OCI-LY7 (cell line): Measurements from ENCODE around the gene ZNF469. TPM values are rescaled to one million over a fixed set of nuclear protein-coding genes. Genes with fewer than 3 reads are reported as not detected.

Experiments
- BruUV-seq: library from RNA; stranded (reverse); fragments of 400-500 nt; replicated peaks from 2 replicates; lab custom pipeline; 2021; lab: Mats Ljungman, UMichigan
- CTCF ChIA-PET: fragments of 300-600 bp; sonication (Branson Sonifier 250); formaldehyde crosslinking; loops from one replicate; lab custom pipeline; 2022; ENCODE audit warnings: antibody characterized with exemption; ENCODE audit not compliant: unreplicated experiment; lab: Charles Lee
- POLR2A ChIA-PET: fragments of 300-600 bp; sonication (Branson Sonifier 250); formaldehyde crosslinking; loops from one replicate; lab custom pipeline; 2022; ENCODE audit warnings: antibody characterized with exemption; lab: Charles Lee
- DNase-seq: peaks from one replicate; pipeline ENCODE4 v3.0.0-alpha.2; 2015; ENCODE audit warnings: low spot score
- H2AFZ ChIP-seq: fragments of 200-600 bp; sonication (generic), shearing (Covaris generic); 2 replicates; pipeline ENCODE4 v1.6.1; 2014; ENCODE audit warnings: mild to moderate bottlenecking, antibody characterized with exemption, low read length, moderate library complexity
- H3K27ac ChIP-seq: fragments of 200-600 bp; sonication (generic); 2 replicates; pipeline ENCODE4 v1.5.1; 2014; ENCODE audit warnings: mixed run types, low read depth, mild to moderate bottlenecking, moderate library complexity, low read length, inconsistent platforms; ENCODE audit not compliant: poor library complexity, severe bottlenecking
- H3K36me3 ChIP-seq: fragments of 200-600 bp; sonication (generic); 2 replicates; pipeline ENCODE4 v1.6.1; 2014; ENCODE audit warnings: mild to moderate bottlenecking, antibody characterized with exemption, low read length, moderate library complexity, mixed read lengths; ENCODE audit not compliant: insufficient read depth
- H3K4me1 ChIP-seq: fragments of 200-600 bp; sonication (generic); 2 replicates; pipeline ENCODE4 v1.5.1; 2014; ENCODE audit warnings: mild to moderate bottlenecking, low read length; ENCODE audit not compliant: insufficient read depth, poor library complexity, severe bottlenecking
- H3K4me2 ChIP-seq: fragments of 200-600 bp; sonication (generic); 2 replicates; pipeline ENCODE4 v1.6.1; 2014; ENCODE audit warnings: mild to moderate bottlenecking, low read length
- H3K4me3 ChIP-seq: fragments of 200-600 bp; sonication (generic); 2 replicates; pipeline ENCODE4 v1.5.1; 2014; ENCODE audit warnings: mild to moderate bottlenecking, low read depth, low read length; ENCODE audit not compliant: poor library complexity, severe bottlenecking
- H3K79me2 ChIP-seq: fragments of 200-600 bp; sonication (generic); 2 replicates; pipeline ENCODE4 v1.6.1; 2016; ENCODE audit warnings: low read depth, mild to moderate bottlenecking, low read length, moderate library complexity, mixed read lengths; ENCODE audit not compliant: insufficient read depth
- H3K9me2 ChIP-seq: fragments of 200-600 bp; sonication (generic); 2 replicates; pipeline ENCODE4 v1.6.1; 2016; ENCODE audit warnings: mild to moderate bottlenecking, low read length, mixed read lengths; ENCODE audit not compliant: insufficient read depth
- H3K9me3 ChIP-seq: fragments of 200-600 bp; sonication (generic); 2 replicates; pipeline ENCODE4 v1.6.1; 2014; ENCODE audit warnings: mild to moderate bottlenecking, mixed run types, low read length, mixed read lengths
- H4K20me1 ChIP-seq: fragments of 200-600 bp; sonication (generic); 2 replicates; pipeline ENCODE4 v1.6.1; 2014; ENCODE audit warnings: mild to moderate bottlenecking, antibody characterized with exemption, low read length, moderate library complexity, mixed read lengths; ENCODE audit not compliant: insufficient read depth
- EZH2phosphoT487 ChIP-seq: fragments of 200-600 bp; sonication (generic); IDR thresholded peaks from 2 replicates; pipeline ENCODE4 v1.6.1; 2018; ENCODE audit warnings: low read depth, borderline replicate concordance, mild to moderate bottlenecking, mixed run types, antibody characterized with exemption, low read length, moderate library complexity, mixed read lengths
- intact Hi-C: fragments of 100-400 bp; cut with micrococcal nuclease; formaldehyde crosslinking; loops from one replicate; pipeline ENCODE4 v1.10.0; 2022; ENCODE audit not compliant: unreplicated experiment
- total RNA-seq, 2 experiments: library from RNA; depleted of rRNA in 1 of 2; stranded (reverse); fragments of >200 nt in 1 of 2; shearing (Covaris generic) in 1 of 2; gene quantifications; 2 replicates each; pipeline ENCODE4 v1.2.3, GENCODE V29; 2014 to 2022
- TF ChIP-seq, protein P1 (sequence below): fragments of 200-600 bp; sonication (generic); conservative IDR thresholded peaks from 2 replicates; pipeline ENCODE4 v1.5.1; 2014; ENCODE audit warnings: mild to moderate bottlenecking, antibody characterized with exemption, low read length, moderate library complexity, mixed read lengths

ZNF469 gene
- total RNA-seq, 2 experiments from 2014 or later = under 0.01 TPM; not detected in 1

GRCh38 chr16:88365244-88365865, 17.4 kb upstream of the ZNF469 start:
- H4K20me1 ChIP-seq = no peaks in the 10 kb centered on the region
- no peaks in the 10 kb centered on the region for H3K9me2 ChIP-seq
- no peak overlapping the region for H3K27ac ChIP-seq
- H2AFZ ChIP-seq = no peak overlapping the region
- no peaks in the 10 kb centered on the region for H3K36me3 ChIP-seq
- ChIA-PET POLR2A (no interaction called here), CTCF (no interaction called here)
- TF ChIP-seq EZH2phosphoT487 = no peak
- TF ChIP-seq, protein P1, sequence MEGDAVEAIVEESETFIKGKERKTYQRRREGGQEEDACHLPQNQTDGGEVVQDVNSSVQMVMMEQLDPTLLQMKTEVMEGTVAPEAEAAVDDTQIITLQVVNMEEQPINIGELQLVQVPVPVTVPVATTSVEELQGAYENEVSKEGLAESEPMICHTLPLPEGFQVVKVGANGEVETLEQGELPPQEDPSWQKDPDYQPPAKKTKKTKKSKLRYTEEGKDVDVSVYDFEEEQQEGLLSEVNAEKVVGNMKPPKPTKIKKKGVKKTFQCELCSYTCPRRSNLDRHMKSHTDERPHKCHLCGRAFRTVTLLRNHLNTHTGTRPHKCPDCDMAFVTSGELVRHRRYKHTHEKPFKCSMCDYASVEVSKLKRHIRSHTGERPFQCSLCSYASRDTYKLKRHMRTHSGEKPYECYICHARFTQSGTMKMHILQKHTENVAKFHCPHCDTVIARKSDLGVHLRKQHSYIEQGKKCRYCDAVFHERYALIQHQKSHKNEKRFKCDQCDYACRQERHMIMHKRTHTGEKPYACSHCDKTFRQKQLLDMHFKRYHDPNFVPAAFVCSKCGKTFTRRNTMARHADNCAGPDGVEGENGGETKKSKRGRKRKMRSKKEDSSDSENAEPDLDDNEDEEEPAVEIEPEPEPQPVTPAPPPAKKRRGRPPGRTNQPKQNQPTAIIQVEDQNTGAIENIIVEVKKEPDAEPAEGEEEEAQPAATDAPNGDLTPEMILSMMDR = no peak
- no peak overlapping the region for H3K4me3 ChIP-seq
- no TSS peak for BruUV-seq
- no peak overlapping the region for H3K4me2 ChIP-seq
- DNase-seq = no peak
- H3K4me1 ChIP-seq = no peaks in the 10 kb centered on the region
- no peaks in the 10 kb centered on the region for H3K79me2 ChIP-seq
- 0 out of 2 replicates have a peak, but pooled peaks cover 6% of the 10 kb centered on the region for H3K9me3 ChIP-seq
- intact Hi-C loops = no loop called here

DNA sequence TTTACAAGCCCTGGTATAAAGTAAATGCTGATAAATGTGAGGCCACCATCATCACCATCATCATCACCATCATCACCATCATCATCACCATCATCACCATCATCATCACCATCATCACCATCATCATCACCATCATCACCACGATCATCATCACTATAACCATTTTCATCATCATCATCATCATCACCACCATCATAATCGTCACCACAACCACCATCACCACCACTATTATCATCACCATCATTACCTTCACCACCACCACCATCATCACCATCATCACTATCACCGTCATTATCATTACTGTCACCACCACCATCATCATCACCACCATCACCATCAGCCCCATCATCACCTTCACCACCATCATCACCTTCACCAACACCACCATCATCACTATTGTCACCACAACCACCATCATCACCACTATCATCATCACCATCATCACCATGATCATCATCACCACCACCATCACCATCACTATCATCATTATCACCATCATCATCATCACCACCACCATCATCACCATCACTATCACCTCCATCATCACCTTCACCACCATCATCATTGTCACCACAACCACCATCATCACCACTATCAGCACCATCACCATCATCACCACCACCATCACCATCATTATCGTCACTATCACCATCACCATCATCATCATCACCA, 16.6 kb upstream of the ZNF469 start:
- no peaks in the 10 kb centered on the region for H4K20me1 ChIP-seq
- no peaks in the 10 kb centered on the region for H3K4me1 ChIP-seq
- no peaks in the 10 kb centered on the region for H3K9me2 ChIP-seq
- no TSS peak for BruUV-seq
- H3K4me3 ChIP-seq = no peak overlapping the region
- DNase-seq = no peak
- H3K36me3 ChIP-seq = no peaks in the 10 kb centered on the region
- H3K4me2 ChIP-seq = no peak overlapping the region
- ChIA-PET POLR2A (no interaction called here), CTCF (no interaction called here)
- no peaks in the 10 kb centered on the region for H3K79me2 ChIP-seq
- TF ChIP-seq EZH2phosphoT487 = no peak
- TF ChIP-seq, protein P1 = no peak
- intact Hi-C loops = no loop called here
- H3K9me3 ChIP-seq = 0 out of 2 replicates have a peak, but pooled peaks cover 6% of the 10 kb centered on the region
- no peak overlapping the region for H2AFZ ChIP-seq
- H3K27ac ChIP-seq = no peak overlapping the region

DNA sequence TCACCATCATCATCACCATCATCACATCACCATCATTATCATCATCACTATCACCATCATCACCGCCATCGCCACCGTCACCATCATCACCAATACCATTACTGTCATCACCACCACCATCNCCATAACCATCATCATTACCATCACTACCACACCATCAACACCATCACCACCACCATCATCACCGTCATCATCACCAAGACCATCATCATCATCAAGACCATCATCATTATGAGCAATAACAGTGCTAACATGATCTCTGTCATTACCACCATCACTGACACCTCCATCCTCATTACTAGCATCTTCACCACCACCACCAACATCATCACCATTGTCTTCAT, 16.1 kb upstream of the ZNF469 start:
- Histone ChIP-seq H4K20me1 (no peaks in the 10 kb centered on the region), H3K27ac (no peak overlapping the region), H2AFZ (no peak overlapping the region), H3K9me2 (no peaks in the 10 kb centered on the region), H3K9me3 (0 out of 2 replicates have a peak, but pooled peaks cover 6% of the 10 kb centered on the region), H3K4me2 (no peak overlapping the region), H3K4me3 (no peak overlapping the region), H3K4me1 (no peaks in the 10 kb centered on the region), H3K36me3 (no peaks in the 10 kb centered on the region), H3K79me2 (no peaks in the 10 kb centered on the region)
- DNase-seq = no peak
- intact Hi-C loops = no loop called here
- no TSS peak for BruUV-seq
- POLR2A ChIA-PET = no interaction called here
- CTCF ChIA-PET = no interaction called here
- TF ChIP-seq EZH2phosphoT487 = no peak
- TF ChIP-seq, protein P1 = no peak
